CD8-positive, alpha-beta memory T cell (primary cell): ENCODE measurements around the gene CADM1. TPM values are rescaled to one million over a fixed set of nuclear protein-coding genes. Genes with fewer than 3 reads are reported as not detected.

ENCODE experiments used
- CTCF ChIA-PET: fragments of 350-600 bp; sonication (Branson Sonifier 250); formaldehyde crosslinking; loops from one replicate; lab custom pipeline; 2021; ENCODE audit warnings: antibody characterized with exemption; lab: Charles Lee
- POLR2A ChIA-PET: fragments of 350-600 bp; sonication (Branson Sonifier 250); formaldehyde crosslinking; loops from one replicate; lab custom pipeline; 2021; ENCODE audit warnings: antibody characterized with exemption; lab: Charles Lee
- DNase-seq, 5 donors: peaks; one replicate each; pipeline versions ENCODE4 v3.0.0 to v3.0.0-alpha.2; 2020 to 2022; ENCODE audit warnings: mixed read lengths in 1 of 5
- H3K27ac ChIP-seq: one replicate; pipeline ENCODE4 v1.7.0; 2013; ENCODE audit warnings: low read depth, mild to moderate bottlenecking, low read length, moderate library complexity
- H3K27me3 ChIP-seq: 2 replicates; pipeline ENCODE4 v1.7.0; 2013; ENCODE audit warnings: low read length, mild to moderate bottlenecking; ENCODE audit not compliant: insufficient read depth, poor library complexity, severe bottlenecking
- H3K36me3 ChIP-seq: 2 replicates; pipeline ENCODE4 v1.7.0; 2013; ENCODE audit warnings: mild to moderate bottlenecking, low read length, moderate library complexity; ENCODE audit not compliant: insufficient read depth
- H3K4me1 ChIP-seq: 2 replicates; pipeline ENCODE4 v1.7.0; 2013; ENCODE audit warnings: mild to moderate bottlenecking, low read length, moderate library complexity; ENCODE audit not compliant: insufficient read depth
- H3K4me3 ChIP-seq: 2 replicates; pipeline ENCODE4 v1.7.0; 2013; ENCODE audit warnings: mild to moderate bottlenecking, low read length
- H3K9me3 ChIP-seq: 2 replicates; pipeline ENCODE4 v1.7.0; 2013; ENCODE audit warnings: mild to moderate bottlenecking, low read length
- H3K27ac Mint-ChIP-seq, 8 donors: one replicate each; pipeline ENCODE4 v1.8.0; 2020 to 2021; ENCODE audit warnings: mixed read lengths in 8 of 8, mild to moderate bottlenecking in 6 of 8, inconsistent platforms in 3 of 8, moderate library complexity in 3 of 8
- H3K27me3 Mint-ChIP-seq, 2 donors: one replicate each; pipeline ENCODE4 v1.8.0; 2020 to 2021; ENCODE audit warnings: mixed read lengths in 2 of 2, mild to moderate bottlenecking in 1 of 2, moderate library complexity in 1 of 2
- H3K36me3 Mint-ChIP-seq, 3 donors: one replicate each; pipeline ENCODE4 v1.8.0; 2020 to 2021; ENCODE audit warnings: mixed read lengths in 3 of 3, inconsistent platforms in 1 of 3, mild to moderate bottlenecking in 1 of 3
- H3K4me1 Mint-ChIP-seq, 3 donors: one replicate each; pipeline ENCODE4 v1.8.0; 2020 to 2021; ENCODE audit warnings: mixed read lengths in 3 of 3, inconsistent platforms in 1 of 3, mild to moderate bottlenecking in 1 of 3
- H3K4me3 Mint-ChIP-seq, 7 donors: one replicate each; pipeline ENCODE4 v1.8.0; 2020 to 2021; ENCODE audit warnings: mixed read lengths in 7 of 7, mild to moderate bottlenecking in 6 of 7, moderate library complexity in 4 of 7, inconsistent platforms in 2 of 7
- H3K9me3 Mint-ChIP-seq, 5 donors: one replicate each; pipeline ENCODE4 v1.8.0; 2020 to 2022; ENCODE audit warnings: mixed read lengths in 5 of 5, mild to moderate bottlenecking in 3 of 5, moderate library complexity in 2 of 5, inconsistent platforms in 1 of 5
- polyA plus RNA-seq: library from polyadenylated mRNA; unstranded; fragments of 300-500 nt; fragmentation: Illumina TruSeq; gene quantifications from one replicate; pipeline ENCODE4 v1.2.3, GENCODE V29; 2021
- total RNA-seq, 2 experiments: library from RNA; stranded (reverse); gene quantifications; one replicate each; pipeline ENCODE4 v1.2.3, GENCODE V29; 2021

Gene CADM1
- total and polyA plus RNA-seq, 3 experiments from 2014 or later, result 0.90 to 2.7 (median 1.1) TPM

GRCh38 chr11:115271643-115272042 is 232.6 kb downstream of the CADM1 start:
- no peaks in the 10 kb centered on the region for H3K36me3 ChIP-seq
- ChIA-PET POLR2A (no interaction called here), CTCF (no interaction called here)
- peaks cover 0 to 4% (median 0%) of the 10 kb centered on the region in 3 donors for H3K36me3 Mint-ChIP-seq
- H3K9me3 ChIP-seq, result no peaks in the 10 kb centered on the region
- H3K27ac Mint-ChIP-seq, result no peak overlapping the region
- peaks cover 4% of the 10 kb centered on the region in 2 donors for H3K27me3 Mint-ChIP-seq
- no peaks in the 10 kb centered on the region for H3K9me3 Mint-ChIP-seq
- no peak for DNase-seq
- H3K27ac ChIP-seq, result no peak overlapping the region
- no peak overlapping the region for H3K4me3 Mint-ChIP-seq
- H3K4me1 ChIP-seq, result no peaks in the 10 kb centered on the region
- no peaks in the 10 kb centered on the region for H3K4me1 Mint-ChIP-seq
- no peak overlapping the region for H3K4me3 ChIP-seq
- H3K27me3 ChIP-seq, result no peaks in the 10 kb centered on the region

- no peaks in the 10 kb centered on the region for H3K27me3 Mint-ChIP-seq
- no peaks in the 10 kb centered on the region for H3K4me1 Mint-ChIP-seq
- DNase-seq, result no peak
- no peak overlapping the region for H3K4me3 Mint-ChIP-seq
- Histone ChIP-seq H3K4me3 (no peak overlapping the region), H3K27ac (no peak overlapping the region), H3K9me3 (no peaks in the 10 kb centered on the region), H3K27me3 (no peaks in the 10 kb centered on the region), H3K4me1 (no peaks in the 10 kb centered on the region), H3K36me3 (no peaks in the 10 kb centered on the region)
- no peaks in the 10 kb centered on the region for H3K9me3 Mint-ChIP-seq
- ChIA-PET POLR2A (no interaction called here), CTCF (no interaction called here)
- no peak overlapping the region for H3K27ac Mint-ChIP-seq
- H3K36me3 Mint-ChIP-seq, result no peaks in the 10 kb centered on the region
Measured at GRCh38 chr11:115269191-115269950, 234.8 kb downstream of the CADM1 start.

- no peaks in the 10 kb centered on the region for H3K4me1 Mint-ChIP-seq
- DNase-seq, result no peak
Measured at GRCh38 chr11:115267871-115268270, 236.3 kb downstream of the CADM1 start.

GRCh38 chr11:115267238-115267781 is 236.9 kb downstream of the CADM1 start:
- DNase-seq, result no peak
- H3K4me1 ChIP-seq, result no peaks in the 10 kb centered on the region
- Mint-ChIP-seq H3K4me1 (no peaks in the 10 kb centered on the region), H3K9me3 (no peaks in the 10 kb centered on the region), H3K27ac (peak overlapping the region in 3 of 8 donors; percentile 32 to 58 (median 50)), H3K4me3 (peak overlapping the region in 1 of 7 donors; percentile 23), H3K36me3 (no peaks in the 10 kb centered on the region), H3K27me3 (no peaks in the 10 kb centered on the region)
- POLR2A ChIA-PET, result no interaction called here
- CTCF ChIA-PET, result no interaction called here
- no peaks in the 10 kb centered on the region for H3K9me3 ChIP-seq
- H3K27me3 ChIP-seq, result no peaks in the 10 kb centered on the region
- H3K36me3 ChIP-seq, result no peaks in the 10 kb centered on the region
- no peak overlapping the region for H3K27ac ChIP-seq
- no peak overlapping the region for H3K4me3 ChIP-seq

More at GRCh38 chr11:115267871-115268270, 236.3 kb downstream of the CADM1 start:
- Mint-ChIP-seq H3K36me3 (no peaks in the 10 kb centered on the region), H3K27ac (peak overlapping the region in 3 of 8 donors; percentile 32 to 58 (median 50)), H3K4me3 (peak overlapping the region in 2 of 7 donors; percentile 15 to 23), H3K27me3 (no peaks in the 10 kb centered on the region), H3K9me3 (no peaks in the 10 kb centered on the region)
- no peak overlapping the region for H3K27ac ChIP-seq
- no peaks in the 10 kb centered on the region for H3K27me3 ChIP-seq
- ChIA-PET POLR2A (no interaction called here), CTCF (no interaction called here)
- no peaks in the 10 kb centered on the region for H3K36me3 ChIP-seq
- no peaks in the 10 kb centered on the region for H3K9me3 ChIP-seq
- H3K4me1 ChIP-seq, result no peaks in the 10 kb centered on the region
- no peak overlapping the region for H3K4me3 ChIP-seq

- no peak for DNase-seq
- H3K4me3 Mint-ChIP-seq, result no peak overlapping the region
- ChIA-PET POLR2A (no interaction called here), CTCF (no interaction called here)
- Histone ChIP-seq H3K9me3 (no peaks in the 10 kb centered on the region), H3K27ac (no peak overlapping the region), H3K36me3 (no peaks in the 10 kb centered on the region), H3K27me3 (no peaks in the 10 kb centered on the region), H3K4me3 (no peak overlapping the region), H3K4me1 (no peaks in the 10 kb centered on the region)
- H3K27ac Mint-ChIP-seq, result peak overlapping the region in 1 of 8 donors; percentile 44
- no peaks in the 10 kb centered on the region for H3K36me3 Mint-ChIP-seq
- no peaks in the 10 kb centered on the region for H3K4me1 Mint-ChIP-seq
- H3K27me3 Mint-ChIP-seq, result no peaks in the 10 kb centered on the region
- H3K9me3 Mint-ChIP-seq, result no peaks in the 10 kb centered on the region
Measured at GRCh38 chr11:115266066-115266639, 238.1 kb downstream of the CADM1 start.

GRCh38 chr11:115263799-115264656 is 240.2 kb downstream of the CADM1 start:
- no peaks in the 10 kb centered on the region for H3K27me3 ChIP-seq
- no peak overlapping the region for H3K27ac ChIP-seq
- H3K9me3 ChIP-seq, result no peaks in the 10 kb centered on the region
- H3K4me3 ChIP-seq, result no peak overlapping the region
- Mint-ChIP-seq H3K27me3 (no peaks in the 10 kb centered on the region), H3K36me3 (peaks cover 0 to 3% (median 0%) of the 10 kb centered on the region in 3 donors), H3K27ac (peak overlapping the region in 1 of 8 donors; percentile 19), H3K9me3 (no peaks in the 10 kb centered on the region), H3K4me3 (no peak overlapping the region), H3K4me1 (no peaks in the 10 kb centered on the region)
- CTCF ChIA-PET, result no interaction called here
- no peaks in the 10 kb centered on the region for H3K36me3 ChIP-seq
- POLR2A ChIA-PET, result no interaction called here
- H3K4me1 ChIP-seq, result no peaks in the 10 kb centered on the region
- DNase-seq, result no peak

GRCh38 chr11:115258216-115258615 is 246.0 kb downstream of the CADM1 start:
- no peak overlapping the region for H3K27ac ChIP-seq
- no peak for DNase-seq
- no peaks in the 10 kb centered on the region for H3K9me3 ChIP-seq
- POLR2A ChIA-PET, result no interaction called here
- H3K4me3 Mint-ChIP-seq, result no peak overlapping the region
- no peaks in the 10 kb centered on the region for H3K27me3 Mint-ChIP-seq
- CTCF ChIA-PET, result interaction anchor here (1.2 to 1.3 kb wide), 2 partner anchors 10 to 66 kb away, joined by 3 read pairs; no protein-coding TSS in a partner anchor
- H3K27ac Mint-ChIP-seq, result peak overlapping the region in 6 of 8 donors; percentile 39 to 90 (median 80)
- peaks cover 0 to 3% (median 0%) of the 10 kb centered on the region in 3 donors for H3K36me3 Mint-ChIP-seq
- no peaks in the 10 kb centered on the region for H3K36me3 ChIP-seq
- H3K4me1 ChIP-seq, result peaks cover 12% of the 10 kb centered on the region
- H3K9me3 Mint-ChIP-seq, result no peaks in the 10 kb centered on the region
- no peaks in the 10 kb centered on the region for H3K27me3 ChIP-seq
- H3K4me3 ChIP-seq, result no peak overlapping the region
- peaks cover 25 to 42% (median 32%) of the 10 kb centered on the region in 3 donors for H3K4me1 Mint-ChIP-seq
